ENCODE results near the gene TMC7.

The TMC7 gene

DNA sequence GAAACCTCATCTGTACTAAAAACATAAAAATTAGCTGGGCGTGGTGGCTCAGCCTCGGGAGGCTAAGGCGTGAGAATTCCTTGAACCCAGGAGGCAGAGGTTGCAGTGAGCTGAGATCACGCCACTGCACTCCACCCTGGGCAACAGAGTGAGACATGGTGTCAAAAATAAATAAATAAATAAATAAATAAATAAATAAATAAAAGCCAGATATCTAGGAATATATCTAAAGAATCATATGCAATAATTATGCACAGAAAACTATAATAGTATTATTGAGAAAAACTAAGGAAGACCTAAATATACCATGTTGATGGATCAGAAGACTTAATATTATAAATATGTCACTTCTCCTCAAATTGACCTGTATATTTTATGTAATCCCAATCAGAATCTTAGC is 37.0 kb downstream of the TMC7 start:
- in situ Hi-C loops (cut with HindIII; ENCODE audit: low sequenced_read_pairs) = no loop called here

DNA sequence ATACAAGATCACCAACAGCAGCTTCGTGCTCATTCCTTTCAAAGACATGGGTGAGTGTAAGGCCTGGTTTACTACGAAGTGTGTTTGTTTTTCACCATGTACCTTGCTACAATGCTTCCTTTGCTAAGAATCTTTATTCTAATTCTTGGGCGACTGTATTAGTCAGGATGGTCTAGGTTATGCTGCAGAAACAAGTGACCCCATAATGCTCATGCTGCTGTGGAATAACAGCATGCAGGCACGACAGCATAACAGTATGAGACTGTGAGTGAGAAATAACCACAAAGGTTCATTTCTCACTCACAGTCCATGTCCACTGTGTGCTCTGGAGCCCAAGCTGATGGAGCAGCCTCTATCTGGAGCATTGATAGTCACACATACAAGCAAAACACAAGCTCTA is 38.0 kb downstream of the TMC7 start:
- in situ Hi-C loops (cut with HindIII; ENCODE audit: low sequenced_read_pairs) = no loop called here

DNA sequence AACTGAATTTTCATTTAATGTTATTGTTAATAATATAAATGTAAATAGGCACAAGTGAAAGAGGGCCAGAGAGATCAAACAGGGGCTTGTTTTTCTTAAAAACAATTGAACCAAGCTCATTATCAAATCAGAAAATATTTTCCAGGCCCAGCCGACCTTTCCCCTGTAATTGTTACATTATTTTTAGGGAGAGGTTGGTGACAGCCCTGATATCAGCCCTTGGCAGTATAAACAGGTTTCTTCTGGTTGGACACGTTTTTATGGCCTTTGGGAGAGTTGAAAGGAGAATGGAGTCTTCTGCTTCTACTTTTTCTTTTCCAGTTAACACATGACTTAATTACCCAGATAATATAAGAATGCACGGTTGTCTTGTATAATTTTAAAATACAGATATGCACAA is 43.7 kb downstream of the TMC7 start:
- in situ Hi-C loops (cut with HindIII; ENCODE audit: low sequenced_read_pairs) = no loop called here

DNA sequence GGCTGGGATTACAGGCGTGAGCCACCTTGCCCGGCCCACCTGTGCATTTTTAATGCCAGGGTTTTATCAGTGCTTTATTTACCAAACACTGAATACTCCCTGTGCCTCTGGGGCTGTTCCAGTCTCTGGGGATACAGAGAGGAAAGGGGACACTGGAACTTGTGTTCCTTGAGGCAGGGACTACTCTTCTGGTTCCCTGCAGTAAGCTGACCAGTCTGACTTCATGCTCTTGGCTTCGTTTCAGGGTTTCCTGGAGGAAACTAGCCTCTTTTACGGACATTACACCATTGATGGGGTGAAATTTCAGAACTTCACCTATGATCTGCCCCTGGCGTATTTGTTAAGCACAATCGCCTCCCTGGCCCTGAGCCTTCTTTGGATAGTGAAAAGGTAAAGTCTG is 46.2 kb downstream of the TMC7 start:
- in situ Hi-C loops (cut with HindIII; ENCODE audit: low sequenced_read_pairs) = no loop called here

DNA sequence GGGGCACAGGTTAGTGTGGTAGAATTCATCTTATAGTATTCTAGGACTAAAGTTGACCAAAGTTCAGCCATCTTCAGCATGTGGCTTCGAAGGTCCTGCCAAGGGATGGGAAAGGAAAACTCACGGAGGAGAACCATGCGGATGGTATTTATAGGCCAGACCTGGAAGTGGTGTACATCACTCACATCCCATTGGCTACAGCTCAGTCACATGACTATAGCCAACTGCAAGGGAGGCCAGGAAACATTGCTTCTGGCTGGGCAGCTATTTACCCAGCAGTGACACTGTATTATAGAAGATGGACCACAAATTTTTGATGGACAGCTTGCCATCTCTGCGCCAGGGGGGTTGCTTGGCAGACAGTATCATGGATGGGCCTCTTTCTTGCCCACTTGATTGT is 48.0 kb downstream of the TMC7 start:
- in situ Hi-C loops (cut with HindIII; ENCODE audit: low sequenced_read_pairs) = no loop called here

DNA sequence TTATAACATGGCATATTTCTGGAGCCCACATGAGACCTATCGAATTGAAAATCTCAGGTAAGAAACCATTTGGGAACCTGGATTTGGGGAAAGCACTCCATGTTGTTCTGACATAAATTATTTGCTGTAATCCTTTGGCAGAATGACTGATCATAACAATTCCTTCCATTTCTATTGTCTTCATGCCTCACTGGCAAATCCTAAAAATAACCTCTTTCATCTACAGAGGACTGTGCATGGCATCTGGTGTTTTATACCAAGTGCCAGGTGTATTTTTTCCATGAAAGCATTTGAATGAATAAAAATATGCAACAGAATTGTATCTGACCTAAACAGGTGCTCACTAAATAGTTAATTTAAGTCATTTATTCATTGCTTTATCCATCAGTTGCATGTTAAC is 50.0 kb downstream of the TMC7 start:
- in situ Hi-C loops (cut with HindIII; ENCODE audit: low sequenced_read_pairs) = no loop called here

DNA sequence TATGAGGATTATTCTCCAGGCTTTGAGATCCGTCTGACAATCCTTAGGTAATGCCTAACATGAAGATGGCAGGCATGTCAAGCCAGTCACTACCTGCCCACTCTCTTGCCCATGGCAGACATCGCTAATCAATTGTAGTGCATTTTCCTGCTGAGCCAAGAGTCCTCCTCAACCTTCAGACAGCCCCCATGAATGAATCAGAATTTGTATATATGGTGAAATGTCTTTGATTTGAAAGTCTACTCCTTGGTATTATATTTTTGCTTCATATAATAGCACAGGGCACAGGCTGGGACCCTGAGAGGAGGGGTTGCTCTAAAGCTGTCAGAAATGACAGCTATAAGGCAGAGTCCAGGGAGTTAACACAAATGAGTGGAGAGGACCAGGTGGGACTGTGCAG is 56.7 kb downstream of the TMC7 start:
- in situ Hi-C loops (cut with HindIII; ENCODE audit: low sequenced_read_pairs) = no loop called here

DNA sequence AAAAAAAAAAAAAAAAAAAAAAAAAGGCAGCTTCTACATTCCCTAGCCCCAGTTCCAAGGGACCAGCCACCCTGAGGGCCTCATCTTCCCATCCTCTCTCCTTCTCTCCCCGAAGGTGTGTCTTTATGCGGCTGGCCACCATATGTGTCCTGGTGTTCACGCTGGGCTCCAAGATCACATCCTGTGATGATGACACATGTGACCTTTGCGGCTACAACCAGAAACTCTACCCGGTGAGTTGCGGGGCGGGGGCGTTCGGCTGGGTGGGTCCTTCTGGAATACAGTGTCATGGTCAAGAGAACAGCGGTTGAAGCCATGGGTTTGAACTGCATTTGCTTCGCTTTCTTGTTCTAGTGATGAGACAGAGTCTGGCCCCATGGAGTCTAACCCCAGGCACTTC is 61.0 kb downstream of the TMC7 start:
- in situ Hi-C loops (cut with HindIII; ENCODE audit: low sequenced_read_pairs) = no loop called here

DNA sequence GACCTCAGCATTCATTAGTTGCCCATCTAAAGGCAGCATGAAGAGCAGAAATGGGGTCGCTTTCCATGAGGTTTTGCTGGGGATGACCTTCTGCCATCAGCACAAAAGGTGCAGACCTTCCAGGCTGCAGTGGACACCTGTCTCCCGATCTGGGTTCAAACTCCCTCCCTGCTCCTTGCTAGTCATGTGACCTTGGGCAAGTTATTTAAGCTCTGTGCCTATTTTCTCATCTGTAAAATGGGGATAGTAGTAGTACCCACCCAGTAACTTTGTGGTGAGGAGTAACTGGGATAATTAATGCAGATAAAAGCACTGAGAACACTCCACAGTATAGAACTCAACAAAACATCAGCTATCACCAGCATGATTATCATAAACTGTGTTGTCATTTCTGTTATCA is 62.3 kb downstream of the TMC7 start:
- in situ Hi-C loops (cut with HindIII; ENCODE audit: low sequenced_read_pairs) = no loop called here

DNA sequence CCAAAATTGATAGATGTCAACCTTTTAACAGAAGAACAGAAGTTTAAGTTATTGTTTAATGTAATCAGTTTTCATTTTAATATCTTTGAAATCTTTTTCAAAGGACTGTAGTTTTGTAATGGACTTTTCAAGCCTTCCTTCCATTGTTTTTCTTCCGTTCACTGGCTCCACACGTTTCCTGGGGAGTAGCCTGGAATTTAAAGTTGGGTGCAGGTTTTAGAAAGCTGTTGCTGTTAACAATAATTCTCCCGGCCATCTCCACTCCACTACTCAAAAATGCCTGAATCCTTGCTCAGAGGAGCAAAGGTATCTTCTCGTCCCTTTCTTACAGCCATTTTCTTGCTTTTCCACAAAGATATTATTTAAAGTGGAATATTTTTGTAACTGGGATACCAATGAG is 79.0 kb downstream of the TMC7 start:
- in situ Hi-C loops (cut with HindIII; ENCODE audit: low sequenced_read_pairs) = no loop called here

DNA sequence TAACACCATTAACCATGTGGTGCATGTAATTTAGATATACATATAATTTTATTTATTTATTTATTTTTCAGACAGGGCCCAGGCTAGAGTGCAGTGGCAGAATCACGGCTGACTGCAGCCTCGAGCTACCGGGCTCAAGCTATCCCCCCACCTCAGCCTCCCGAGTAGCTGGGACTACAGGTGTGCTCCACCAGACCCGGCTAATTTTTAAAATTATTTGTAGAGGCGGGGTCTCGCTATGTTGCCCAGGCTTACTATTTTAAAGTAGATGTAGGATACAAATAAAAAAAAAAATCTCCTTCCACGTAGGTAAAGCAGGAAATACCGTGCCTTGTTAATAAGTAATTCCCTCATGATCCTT is 83.2 kb downstream of the TMC7 start:
- in situ Hi-C loops (cut with HindIII; ENCODE audit: low sequenced_read_pairs) = no loop called here

DNA sequence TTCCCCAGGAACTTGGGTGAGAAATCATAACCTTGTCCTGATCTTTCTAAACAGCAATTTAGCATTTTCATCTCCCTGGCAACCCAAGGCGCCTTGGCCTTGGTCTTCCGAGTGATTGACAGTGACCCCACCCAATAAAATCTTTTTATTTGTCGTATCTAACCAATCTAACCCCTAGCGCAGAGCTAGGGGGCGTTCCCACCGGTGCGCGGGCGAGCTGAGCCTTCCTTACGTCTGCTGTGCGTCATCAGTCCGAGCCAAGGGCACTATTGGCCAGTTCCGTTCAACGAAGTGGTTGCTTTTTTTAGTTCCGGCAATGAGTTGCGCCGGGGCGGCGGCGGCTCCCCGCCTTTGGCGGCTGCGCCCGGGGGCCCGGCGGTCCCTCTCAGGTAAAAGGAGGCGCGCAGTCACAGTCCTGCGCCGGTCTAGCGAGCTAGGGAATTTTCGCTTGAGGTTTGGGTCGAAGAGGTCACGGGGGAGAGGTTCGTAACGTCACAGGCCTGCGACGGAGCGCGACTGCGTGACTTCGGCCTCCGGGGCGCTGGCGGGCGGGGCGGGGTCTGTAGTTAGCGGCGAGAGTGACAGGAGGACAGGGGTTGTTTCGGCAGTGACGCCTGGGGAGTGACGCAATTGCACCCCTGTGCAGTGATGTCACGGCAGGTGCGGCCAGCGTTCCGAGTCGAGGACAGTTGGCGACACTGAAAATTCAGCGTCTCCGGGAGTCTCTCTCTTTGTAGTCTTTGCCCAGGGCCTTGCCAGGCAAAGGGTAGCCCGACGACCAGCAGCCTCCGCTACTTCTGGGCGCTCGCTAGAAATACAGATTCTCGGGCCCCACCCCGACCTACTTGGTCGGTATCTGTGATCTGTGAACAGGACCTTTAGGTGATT is 83.9 kb downstream of the TMC7 start, which contains the start of gene COQ7:
Gene COQ7, plus strand, starts transcription at position 266 of the 888 bp plus-strand sequence. Its CDS starts 51 bp downstream, at position 317.
- in situ Hi-C loops (cut with HindIII; ENCODE audit: low sequenced_read_pairs) = no loop called here

DNA sequence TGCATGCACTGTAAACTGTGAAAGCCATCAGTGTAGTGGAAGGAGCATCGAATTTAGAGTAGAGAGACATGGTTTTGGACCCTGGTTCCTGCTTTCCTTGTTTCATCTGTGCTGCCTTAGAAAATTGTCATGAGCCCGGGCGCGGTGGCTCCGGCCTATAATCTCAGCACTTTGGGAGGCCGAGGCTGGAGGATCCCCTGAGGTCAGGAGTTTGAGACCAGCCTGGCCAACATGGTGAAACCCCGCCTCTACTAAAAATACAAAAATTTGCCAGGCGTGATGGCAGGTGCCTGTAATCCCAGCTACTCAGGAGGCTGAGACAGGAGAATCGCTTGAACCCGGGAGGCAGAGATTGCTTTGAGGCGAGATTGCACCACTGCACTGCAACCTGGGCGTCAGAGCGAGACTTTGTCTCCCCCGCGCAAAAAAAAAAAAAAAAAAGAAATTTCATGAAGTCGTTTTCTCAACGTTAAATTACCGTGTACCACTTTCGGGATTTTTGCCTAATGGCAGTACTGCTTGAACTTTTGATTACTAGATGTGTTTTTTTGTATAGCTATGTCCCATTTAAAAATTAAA is 84.6 kb downstream of the TMC7 start:
- in situ Hi-C loops (cut with HindIII; ENCODE audit: low sequenced_read_pairs) = no loop called here

DNA sequence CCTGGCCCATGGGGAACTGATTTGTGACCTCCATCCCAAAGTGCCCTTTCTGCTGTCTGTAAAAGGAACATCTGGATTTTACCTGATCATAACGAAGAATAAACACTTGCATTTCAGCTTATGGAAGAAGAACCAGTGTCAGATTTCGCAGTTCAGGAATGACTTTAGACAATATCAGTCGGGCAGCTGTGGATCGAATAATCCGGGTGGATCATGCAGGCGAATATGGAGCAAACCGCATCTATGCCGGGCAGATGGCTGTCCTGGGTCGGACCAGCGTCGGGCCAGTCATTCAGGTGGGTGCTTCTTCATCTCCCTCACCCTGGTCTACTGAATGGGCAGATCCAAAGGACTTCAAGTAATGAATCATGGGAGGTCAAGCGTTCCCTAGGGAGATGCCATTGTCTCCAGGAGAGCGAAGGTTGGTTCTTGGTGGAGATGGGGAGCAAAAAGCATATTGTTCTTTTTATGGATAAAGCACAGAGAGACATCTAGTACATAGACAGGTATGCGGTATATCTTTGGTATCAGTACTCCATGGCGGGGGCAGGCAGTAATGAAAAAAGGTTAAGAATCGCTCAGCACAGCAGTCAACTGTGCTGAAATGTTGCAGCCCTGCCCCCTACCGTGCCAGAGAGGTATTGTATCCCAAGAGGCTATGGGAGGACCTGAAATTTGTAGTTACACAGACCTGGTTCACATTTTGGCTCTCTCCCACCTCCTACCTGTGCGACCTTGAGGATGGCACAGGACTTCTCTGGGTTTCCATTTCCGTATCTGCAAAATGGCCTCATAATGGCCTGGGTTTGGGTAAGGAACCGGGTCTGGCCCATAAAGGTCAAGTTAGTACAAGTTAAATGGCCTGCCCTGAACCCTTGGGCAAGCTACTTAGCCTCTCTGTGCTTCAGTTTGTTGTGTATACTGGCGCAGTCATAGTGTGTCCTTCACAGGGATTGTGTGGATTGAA is 88.4 kb downstream of the TMC7 start:
- in situ Hi-C loops (cut with HindIII; ENCODE audit: low sequenced_read_pairs) = no loop called here

DNA sequence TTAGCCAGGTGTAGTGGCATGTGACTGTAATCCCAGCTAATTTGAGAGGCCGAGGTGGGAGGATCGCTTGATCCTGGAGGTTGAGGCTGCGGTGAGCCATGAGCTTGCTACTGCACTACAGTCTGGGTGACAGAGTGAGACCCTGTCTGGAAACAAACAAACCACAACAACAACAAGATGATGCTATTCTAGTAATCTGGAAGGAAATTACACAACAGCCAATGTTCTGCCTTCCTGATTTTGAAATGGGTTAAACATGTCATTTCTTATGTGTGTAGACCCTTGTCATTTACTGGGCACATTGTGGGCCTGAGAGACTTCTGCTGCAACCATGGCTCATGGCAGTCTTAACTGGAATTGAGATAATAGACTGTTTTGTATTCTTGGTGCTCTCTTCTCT is 89.6 kb downstream of the TMC7 start:
- in situ Hi-C loops (cut with HindIII; ENCODE audit: low sequenced_read_pairs) = no loop called here

DNA sequence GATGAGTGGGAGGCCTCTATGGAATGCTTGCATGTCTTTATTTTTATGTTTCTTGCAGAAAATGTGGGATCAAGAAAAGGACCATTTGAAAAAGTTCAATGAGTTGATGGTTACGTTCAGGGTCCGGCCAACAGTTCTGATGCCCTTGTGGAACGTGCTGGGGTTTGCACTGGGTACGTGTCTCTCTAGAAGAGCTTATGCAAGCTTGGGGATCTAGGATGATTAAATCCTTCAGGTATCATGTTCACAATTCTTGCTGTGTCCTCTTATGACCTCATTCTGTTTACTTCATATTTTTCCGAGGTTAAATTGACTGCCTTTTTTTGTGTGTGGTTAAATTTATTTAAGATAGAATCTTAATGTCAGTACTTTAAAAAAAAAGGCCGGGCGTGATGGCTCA is 90.1 kb downstream of the TMC7 start:
- in situ Hi-C loops (cut with HindIII; ENCODE audit: low sequenced_read_pairs) = no loop called here

DNA sequence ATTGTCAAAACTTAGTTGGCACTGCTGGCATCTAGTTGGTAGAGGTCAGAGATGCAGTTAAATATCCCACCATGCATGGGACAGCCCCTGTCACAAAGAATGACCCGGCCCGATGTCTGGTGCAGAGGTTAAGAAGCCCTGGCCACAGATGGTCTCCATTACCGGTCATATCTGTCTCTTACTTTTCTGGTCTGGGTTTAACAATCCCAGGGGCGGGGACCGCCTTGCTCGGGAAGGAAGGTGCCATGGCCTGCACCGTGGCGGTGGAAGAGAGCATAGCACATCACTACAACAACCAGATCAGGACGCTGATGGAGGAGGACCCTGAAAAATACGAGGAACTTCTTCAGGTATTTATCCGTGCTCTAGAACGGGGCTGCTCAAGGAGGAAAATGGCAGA is 91.8 kb downstream of the TMC7 start:
- in situ Hi-C loops (cut with HindIII; ENCODE audit: low sequenced_read_pairs) = no loop called here

DNA sequence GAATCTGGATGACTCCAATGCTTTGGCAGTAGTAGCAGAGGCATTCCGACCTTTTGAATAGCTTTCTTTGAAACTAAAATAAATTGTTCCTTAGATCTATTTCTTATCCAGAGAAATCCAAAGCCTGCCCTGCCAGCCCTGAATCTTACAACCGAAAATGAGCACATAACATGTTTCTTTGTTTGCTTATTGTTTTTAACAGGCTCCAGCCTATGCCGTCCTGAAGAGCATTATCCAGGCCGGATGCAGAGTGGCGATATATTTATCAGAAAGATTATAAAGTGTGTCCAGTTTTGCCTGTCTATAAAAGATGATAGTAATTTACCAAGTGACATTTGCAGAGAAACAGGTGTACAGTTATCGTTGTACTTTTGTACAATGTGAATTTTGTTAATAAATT is 94.1 kb downstream of the TMC7 start:
- in situ Hi-C loops (cut with HindIII; ENCODE audit: low sequenced_read_pairs) = no loop called here

DNA sequence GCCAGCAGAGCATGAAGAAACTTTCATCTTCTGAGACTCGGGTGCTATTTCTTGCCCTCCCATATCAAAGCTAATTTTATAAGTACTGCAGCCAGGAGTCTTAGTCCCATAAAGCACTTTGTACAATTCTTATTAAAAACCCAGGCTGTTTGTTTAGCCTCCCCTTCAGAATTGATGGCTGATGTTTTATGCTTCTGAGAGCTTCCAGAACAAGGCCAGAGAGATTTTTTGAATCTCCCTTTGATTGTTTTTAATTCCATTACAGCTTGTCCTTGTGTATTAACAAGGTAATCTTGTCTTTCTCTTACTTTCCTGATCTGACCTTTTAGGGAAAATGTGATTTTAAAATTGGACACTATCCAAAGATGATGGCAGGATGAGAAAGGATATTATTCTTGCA is 99.9 kb downstream of the TMC7 start:
- in situ Hi-C loops (cut with HindIII; ENCODE audit: low sequenced_read_pairs) = no loop called here

DNA sequence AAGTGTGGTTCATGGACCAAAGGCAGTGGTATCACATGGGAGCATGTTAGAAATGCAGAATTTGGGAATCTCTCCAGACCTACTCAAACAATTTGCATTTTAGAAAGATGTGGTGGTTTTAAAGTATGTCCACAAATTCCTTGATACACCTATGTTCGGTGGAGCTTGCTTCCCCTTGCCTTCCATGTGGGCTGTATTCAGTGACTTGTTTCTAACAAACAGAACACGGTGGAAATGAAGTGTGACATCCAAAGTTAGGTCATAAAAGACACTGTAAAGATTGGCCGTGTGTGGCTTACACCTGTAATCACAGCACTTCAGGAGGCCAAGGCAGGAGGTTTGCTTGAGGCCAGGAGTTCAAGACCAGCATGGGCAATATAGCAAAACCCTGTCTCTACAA is 100.4 kb downstream of the TMC7 start:
- in situ Hi-C loops (cut with HindIII; ENCODE audit: low sequenced_read_pairs) = no loop called here

DNA sequence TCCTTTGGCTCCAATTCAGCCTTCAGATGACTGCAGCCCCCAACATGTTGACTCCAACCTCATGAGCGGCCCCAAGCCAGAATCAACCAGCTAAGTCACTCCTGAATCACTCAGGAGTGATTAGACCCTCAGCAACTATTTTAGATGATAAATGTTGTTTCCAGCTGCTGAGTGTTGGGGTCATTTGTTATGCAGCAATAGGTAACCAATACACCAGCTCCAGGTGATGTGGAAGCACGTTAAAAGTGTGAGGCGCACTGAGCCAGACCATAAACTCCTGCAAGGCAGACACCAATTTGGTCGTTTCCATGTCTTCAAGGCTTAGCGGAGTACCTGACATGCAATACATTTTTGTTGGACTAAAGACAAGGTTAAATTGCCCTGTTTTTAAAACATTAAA is 101.1 kb downstream of the TMC7 start:
- in situ Hi-C loops (cut with HindIII; ENCODE audit: low sequenced_read_pairs) = no loop called here
